GM12878 (cell line): ENCODE data around the gene KIF1C. TPM values are rescaled to one million over a fixed set of nuclear protein-coding genes. Genes with fewer than 3 reads are reported as not detected.

Source experiments
- ATAC-seq: fragments of 200-7000 bp; cut with Tn5 transposase; 3 replicates; pipeline ENCODE4 v1.9.1; 2020; ENCODE audit warnings: mild to moderate bottlenecking, moderate library complexity
- BruUV-seq: library from RNA; stranded (reverse); fragments of 400-500 nt; replicated peaks from 2 replicates; lab custom pipeline; 2021; lab: Mats Ljungman, UMichigan
- CTCF ChIA-PET: fragments of 300-600 bp; sonication (Branson Sonifier 250); formaldehyde crosslinking; extraction: SDS; loops from one replicate; lab custom pipeline; 2021; ENCODE audit warnings: inconsistent platforms; lab: Yijun Ruan, JAX
- POLR2A ChIA-PET: fragments of 350-600 bp; formaldehyde crosslinking; extraction: SDS; loops from one replicate; lab custom pipeline; 2021; ENCODE audit warnings: inconsistent platforms; lab: Charles Lee
- RAD21 ChIA-PET: fragments of 300-600 bp; sonication (Branson Sonifier 250); formaldehyde crosslinking; loops from one replicate; lab custom pipeline; 2023; ENCODE audit warnings: antibody characterized with exemption; ENCODE audit not compliant: unreplicated experiment; lab: Charles Lee
- SMC1A ChIA-PET: fragments of 300-600 bp; sonication (Branson Sonifier 250); formaldehyde crosslinking; loops from one replicate; lab custom pipeline; 2023; ENCODE audit not compliant: unreplicated experiment, uncharacterized antibody; lab: Charles Lee
- DNase-seq: peaks from one replicate; pipeline ENCODE4 v3.0.0-alpha.2; 2011; ENCODE audit warnings: low read depth, low spot score
- FAIRE-seq: peaks from 3 replicates; lab custom pipeline; 2011; peaks lifted over from hg19 to GRCh38; lab: Jason Lieb, UNC
- H2AFZ ChIP-seq: 2 replicates; pipeline ENCODE4 v1.6.0; 2011; ENCODE audit warnings: low read depth, low read length, control low read depth; ENCODE audit not compliant: control insufficient read depth
- H3K27ac ChIP-seq: 2 replicates; pipeline ENCODE4 v1.5.1; 2011; ENCODE audit warnings: control low read depth; ENCODE audit not compliant: control insufficient read depth, insufficient read depth
- H3K27me3 ChIP-seq, 2 experiments: replicated peaks in 1 of 2; 2 replicates each; pipeline versions ENCODE4 v1.6.0 to v1.6.1; 2011; ENCODE audit warnings: low read length in 1 of 2; ENCODE audit not compliant: control insufficient read depth in 2 of 2, insufficient read depth in 2 of 2
- H3K36me3 ChIP-seq, 2 experiments: 2 replicates each; pipeline ENCODE4 v1.5.1; 2011; ENCODE audit warnings: low read length in 1 of 2; ENCODE audit not compliant: control insufficient read depth in 2 of 2, insufficient read depth in 2 of 2
- H3K4me1 ChIP-seq: 2 replicates; pipeline ENCODE4 v1.6.1; 2011; ENCODE audit warnings: mild to moderate bottlenecking, low read length, moderate library complexity, mixed read lengths; ENCODE audit not compliant: control insufficient read depth, insufficient read depth
- H3K4me2 ChIP-seq: 2 replicates; pipeline ENCODE4 v1.6.0; 2011; ENCODE audit warnings: control low read depth; ENCODE audit not compliant: control insufficient read depth, insufficient read depth
- H3K4me3 ChIP-seq: fragments of 200-600 bp; sonication (generic); 2 replicates; pipeline ENCODE4 v1.5.1; 2016
- H3K79me2 ChIP-seq: 2 replicates; pipeline ENCODE4 v1.6.0; 2011; ENCODE audit warnings: low read length; ENCODE audit not compliant: control insufficient read depth, insufficient read depth
- H3K9ac ChIP-seq: 2 replicates; pipeline ENCODE4 v1.8.0; 2011; ENCODE audit warnings: low read length, control low read depth, mixed read lengths; ENCODE audit not compliant: control insufficient read depth, insufficient read depth
- H3K9me3 ChIP-seq: replicated peaks from 3 replicates; pipeline ENCODE4 v1.5.1; 2011; ENCODE audit warnings: mild to moderate bottlenecking, low read length; ENCODE audit not compliant: control insufficient read depth, insufficient read depth
- H4K20me1 ChIP-seq: 2 replicates; pipeline ENCODE4 v1.6.0; 2011; ENCODE audit not compliant: control insufficient read depth, insufficient read depth
- BACH1 ChIP-seq: fragments of 450-650 bp; IDR thresholded peaks from 2 replicates; pipeline ENCODE4 v1.6.1; 2017; ENCODE audit warnings: mild to moderate bottlenecking, borderline replicate concordance
- HDAC2 ChIP-seq: fragments of 200-600 bp; sonication (generic); IDR thresholded peaks from 2 replicates; pipeline ENCODE4 v1.6.1; 2017
- HDAC6 ChIP-seq: fragments of 200-600 bp; sonication (generic); IDR thresholded peaks from one replicate; pipeline ENCODE4 v1.8.0; 2017; ENCODE audit warnings: antibody characterized with exemption; ENCODE audit not compliant: unreplicated experiment
- JUNB ChIP-seq: IDR thresholded peaks from 2 replicates; pipeline ENCODE4 v1.6.1; 2016; ENCODE audit warnings: antibody characterized with exemption, mild to moderate bottlenecking
- RELA ChIP-seq: fragments of 450-650 bp; IDR thresholded peaks from 2 replicates; pipeline ENCODE4 v1.8.0; 2014; ENCODE audit warnings: borderline replicate concordance; ENCODE audit not compliant: partially characterized antibody
- REST ChIP-seq: IDR thresholded peaks from 2 replicates; pipeline ENCODE4 v1.6.1; 2012; ENCODE audit warnings: mild to moderate bottlenecking, low read depth, low read length
- SPI1 ChIP-seq: IDR thresholded peaks from 2 replicates; pipeline ENCODE4 v1.6.1; 2011; ENCODE audit warnings: low read depth, mild to moderate bottlenecking, low read length, moderate library complexity, borderline replicate concordance; ENCODE audit not compliant: insufficient read depth
- TARDBP ChIP-seq: IDR thresholded peaks from 2 replicates; pipeline ENCODE4 v1.6.1; 2016; ENCODE audit warnings: borderline replicate concordance
- ZBTB11 ChIP-seq: fragments of 450-650 bp; formaldehyde crosslinking; IDR thresholded peaks from 2 replicates; pipeline ENCODE4 v1.5.0; 2022; ENCODE audit warnings: mild to moderate bottlenecking, missing genetic modification characterization
- WGBS: methylation state at CpG from one replicate; pipeline ENCODE4 v1.1.6; 2016; ENCODE audit warnings: low lambda C conversion rate; ENCODE audit not compliant: insufficient replicate concordance, insufficient coverage; ENCODE audit errors: missing lambda C conversion rate; 5-methylcytosine and 5-hydroxymethylcytosine counted together
- in situ Hi-C: fragments of 300-500 bp; cut with MboI; formaldehyde crosslinking; loops from 9 replicates; pipeline ENCODE4 v1.14.3; 2018; ENCODE audit warnings: mixed read lengths
- intact Hi-C: fragments of 100-400 bp; cut with micrococcal nuclease; formaldehyde crosslinking; loops from one replicate; pipeline ENCODE4 v1.14.2; 2022; ENCODE audit not compliant: unreplicated experiment
- polyA plus RNA-seq, 11 experiments: library from polyadenylated mRNA; depleted of rRNA in 4 of 11; unstranded in 6 of 11; stranded (reverse) in 5 of 11; fragments of >200 nt; fragmentation: Nextera tagmentation in 4 of 11; fragmentation: Illumina TruSeq in 1 of 11; extraction: Ambion mirVana in 4 of 11; extraction: Trizol in 1 of 11; gene quantifications; 1 replicate in 1 of 11; 2 replicates in 10 of 11; pipeline versions ENCODE4 v1.2.1 to v1.2.3, GENCODE V29; 2011 to 2016; ENCODE audit warnings: inconsistent platforms in 2 of 11, missing spikeins in 2 of 11, low read depth in 1 of 11
- total RNA-seq, 4 experiments: library from RNA; depleted of rRNA in 3 of 4; stranded (reverse); fragments of >200 nt in 3 of 4; fragmentation: Illumina TruSeq in 1 of 4; extraction: Trizol in 1 of 4; gene quantifications; 2 replicates each; pipeline versions ENCODE4 v1.2.1 to v1.2.3, GENCODE V29; 2013 to 2021

The KIF1C gene
- total and polyA plus RNA-seq, 10 of the 15 experiments (the other 5 are each of a cell fraction or from before 2014, with no cell fraction given) = 1.4 to 65.9 (median 21.1) TPM

- ATAC-seq (no peak), DNase-seq (no peak), FAIRE-seq (no peak)
- Histone ChIP-seq H3K79me2 (no peaks in the 10 kb centered on the region), H3K36me3 (no peaks in the 10 kb centered on the region), H3K9ac (no peak overlapping the region), H3K27ac (no peak overlapping the region), H4K20me1 (no peaks in the 10 kb centered on the region), H3K4me2 (no peak overlapping the region), H3K9me3 (no peaks in the 10 kb centered on the region), H3K27me3 (no peaks in the 10 kb centered on the region), H2AFZ (no peak overlapping the region), H3K4me1 (no peaks in the 10 kb centered on the region), H3K4me3 (no peak overlapping the region)
- intact Hi-C loops = no loop called here
- in situ Hi-C loops = loop anchor here (5.0 kb wide), 1 partner anchor 83 kb away; no protein-coding TSS in a partner anchor
- WGBS = 100% methylated on average over 1 of the region's 1 CpG
- TF ChIP-seq RELA (no peak), JUNB (no peak)
- RAD21 ChIA-PET = no interaction called here
- POLR2A ChIA-PET = no interaction called here
- SMC1A ChIA-PET = no interaction called here
- BruUV-seq = no TSS peak
- CTCF ChIA-PET = interaction anchor here (3.9 to 6.6 kb wide), 2 partner anchors 68 to 86 kb away, joined by 12 to 55 read pairs; partner anchors contain the start of genes INCA1 and KIF1C
Observed at GRCh38 chr17:5065227-5065744, 67.5 kb downstream of the KIF1C start.

GRCh38 chr17:5068236-5068635 is 70.5 kb downstream of the KIF1C start:
- WGBS = 93% methylated on average over 3 of the region's 3 CpGs
- SMC1A ChIA-PET = no interaction called here
- no peak overlapping the region for H3K9ac ChIP-seq
- POLR2A ChIA-PET = no interaction called here
- no peaks in the 10 kb centered on the region for H3K4me1 ChIP-seq
- no peak overlapping the region for H2AFZ ChIP-seq
- RAD21 ChIA-PET = interaction anchor here (1.2 kb wide), 1 partner anchor 36 kb away, joined by 4 read pairs; no protein-coding TSS in a partner anchor
- no peak overlapping the region for H3K4me2 ChIP-seq
- DNase-seq = no peak
- BruUV-seq = no TSS peak
- FAIRE-seq = no peak
- in situ Hi-C loops = loop anchor here (5.0 kb wide), 1 partner anchor 86 kb away; no protein-coding TSS in a partner anchor
- H3K27me3 ChIP-seq = no peaks in the 10 kb centered on the region; a peak in 1 of 4 replicates
- ATAC-seq = no peak
- H3K27ac ChIP-seq = no peak overlapping the region
- intact Hi-C loops = no loop called here
- H3K79me2 ChIP-seq = no peaks in the 10 kb centered on the region
- no peaks in the 10 kb centered on the region for H3K36me3 ChIP-seq
- no peaks in the 10 kb centered on the region for H3K9me3 ChIP-seq
- H3K4me3 ChIP-seq = no peak overlapping the region
- CTCF ChIA-PET = interaction anchor here (1.7 kb wide), 1 partner anchor 159 kb away, joined by 4 read pairs; no protein-coding TSS in a partner anchor
- no peaks in the 10 kb centered on the region for H4K20me1 ChIP-seq
- TF ChIP-seq HDAC2 = no peak
- no peak for TF ChIP-seq SPI1
- TF ChIP-seq HDAC6 = no peak
- TF ChIP-seq ZBTB11 (CRISPR knock-in tag) = no peak
- no peak for TF ChIP-seq REST
- no peak for TF ChIP-seq BACH1
- TF ChIP-seq TARDBP = no peak
